ENCODE results near the gene CRYGN. TPM values are rescaled to one million over a fixed set of nuclear protein-coding genes. Genes with fewer than 3 reads are reported as not detected.

CRYGN gene
- total RNA-seq, 2 donors from 2014 or later = 0.90 TPM; not detected in 1

- Histone ChIP-seq H3K27ac (no peak overlapping the region), H3K4me1 (no peaks in the 10 kb centered on the region), H3K27me3 (no peaks in the 10 kb centered on the region), H3K9me3 (no peaks in the 10 kb centered on the region), H3K36me3 (no peaks in the 10 kb centered on the region), H3K4me3 (no peak overlapping the region)
- DNase-seq (ENCODE audit: low spot score) = no peak
- TF ChIP-seq, protein P1, sequence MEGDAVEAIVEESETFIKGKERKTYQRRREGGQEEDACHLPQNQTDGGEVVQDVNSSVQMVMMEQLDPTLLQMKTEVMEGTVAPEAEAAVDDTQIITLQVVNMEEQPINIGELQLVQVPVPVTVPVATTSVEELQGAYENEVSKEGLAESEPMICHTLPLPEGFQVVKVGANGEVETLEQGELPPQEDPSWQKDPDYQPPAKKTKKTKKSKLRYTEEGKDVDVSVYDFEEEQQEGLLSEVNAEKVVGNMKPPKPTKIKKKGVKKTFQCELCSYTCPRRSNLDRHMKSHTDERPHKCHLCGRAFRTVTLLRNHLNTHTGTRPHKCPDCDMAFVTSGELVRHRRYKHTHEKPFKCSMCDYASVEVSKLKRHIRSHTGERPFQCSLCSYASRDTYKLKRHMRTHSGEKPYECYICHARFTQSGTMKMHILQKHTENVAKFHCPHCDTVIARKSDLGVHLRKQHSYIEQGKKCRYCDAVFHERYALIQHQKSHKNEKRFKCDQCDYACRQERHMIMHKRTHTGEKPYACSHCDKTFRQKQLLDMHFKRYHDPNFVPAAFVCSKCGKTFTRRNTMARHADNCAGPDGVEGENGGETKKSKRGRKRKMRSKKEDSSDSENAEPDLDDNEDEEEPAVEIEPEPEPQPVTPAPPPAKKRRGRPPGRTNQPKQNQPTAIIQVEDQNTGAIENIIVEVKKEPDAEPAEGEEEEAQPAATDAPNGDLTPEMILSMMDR (IDR thresholded peaks at IDR 0.05) = no peak
Measured at GRCh38 chr7:151399906-151400305, 40.0 kb downstream of the CRYGN start.

DNA sequence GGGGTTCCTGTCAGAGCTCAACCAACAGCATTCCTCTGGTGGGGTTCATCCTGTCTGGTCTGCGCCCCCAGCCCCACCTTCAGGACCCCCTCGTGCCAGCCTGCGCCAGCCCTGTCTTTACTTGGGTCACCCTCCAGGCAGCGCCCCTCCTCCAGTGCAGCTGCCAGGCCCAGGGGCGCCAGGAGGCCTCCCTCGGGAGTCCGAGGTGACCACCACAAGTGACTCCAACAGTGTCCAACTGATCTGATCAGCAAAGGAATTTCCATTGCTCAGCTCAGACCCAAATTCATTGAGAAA, 40.7 kb downstream of the CRYGN start:
- no peaks in the 10 kb centered on the region for H3K36me3 ChIP-seq
- no peak overlapping the region for H3K27ac ChIP-seq
- H3K9me3 ChIP-seq = no peaks in the 10 kb centered on the region
- TF ChIP-seq, protein P1 (IDR thresholded peaks at IDR 0.05) = no peak
- H3K4me1 ChIP-seq = no peaks in the 10 kb centered on the region
- no peak for DNase-seq (ENCODE audit: low spot score)
- H3K27me3 ChIP-seq = no peaks in the 10 kb centered on the region
- no peak overlapping the region for H3K4me3 ChIP-seq

GRCh38 chr7:151398446-151399304, 41.3 kb downstream of the CRYGN start:
- no peak for DNase-seq (ENCODE audit: low spot score)
- Histone ChIP-seq H3K4me1 (no peaks in the 10 kb centered on the region), H3K9me3 (no peaks in the 10 kb centered on the region), H3K4me3 (no peak overlapping the region), H3K27me3 (no peaks in the 10 kb centered on the region), H3K36me3 (no peaks in the 10 kb centered on the region), H3K27ac (no peak overlapping the region)
- TF ChIP-seq, protein P1 (IDR thresholded peaks at IDR 0.05) = no peak

DNA sequence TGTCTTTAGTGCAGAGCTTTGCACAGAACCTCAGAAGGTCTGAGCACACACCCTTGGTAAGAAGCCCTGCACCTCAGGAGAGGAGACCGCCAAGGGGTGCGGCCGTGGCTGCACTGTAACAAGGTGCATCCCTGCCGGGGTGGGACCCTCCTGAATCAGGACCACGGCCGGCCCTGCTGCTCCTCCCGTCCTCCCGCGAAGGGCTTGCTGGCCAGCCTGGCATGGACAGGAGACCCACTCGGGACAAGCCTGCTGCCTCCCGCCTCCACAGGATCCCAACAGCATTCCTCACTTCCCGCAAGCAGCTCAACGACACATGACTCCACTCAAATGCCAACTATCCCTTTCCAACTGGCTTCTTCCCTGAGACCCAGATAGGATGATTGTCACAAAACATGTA, 42.9 kb downstream of the CRYGN start:
- no peaks in the 10 kb centered on the region for H3K36me3 ChIP-seq
- no peak for DNase-seq (ENCODE audit: low spot score)
- no peaks in the 10 kb centered on the region for H3K4me1 ChIP-seq
- H3K4me3 ChIP-seq = no peak overlapping the region
- H3K27me3 ChIP-seq = no peaks in the 10 kb centered on the region
- H3K9me3 ChIP-seq = no peaks in the 10 kb centered on the region
- TF ChIP-seq, protein P1 (IDR thresholded peaks at IDR 0.05) = no peak
- no peak overlapping the region for H3K27ac ChIP-seq

- no peak overlapping the region for H3K4me3 ChIP-seq
- TF ChIP-seq, protein P1 (IDR thresholded peaks at IDR 0.05) = no peak
- DNase-seq (ENCODE audit: low spot score) = no peak
- H3K27ac ChIP-seq = no peak overlapping the region
- H3K36me3 ChIP-seq = no peaks in the 10 kb centered on the region
- H3K4me1 ChIP-seq = no peaks in the 10 kb centered on the region
- no peaks in the 10 kb centered on the region for H3K9me3 ChIP-seq
- no peaks in the 10 kb centered on the region for H3K27me3 ChIP-seq
Measured at GRCh38 chr7:151396328-151396970, 43.5 kb downstream of the CRYGN start.

All from right atrium auricular region (tissue), 2 donors.